GM23248 (cell line): Measurements from ENCODE around the gene SEZ6.

Experiments used
- EZH2 ChIP-seq: fragments of 200-600 bp; sonication (generic); IDR thresholded peaks from 2 replicates; pipeline ENCODE4 v1.6.1; 2018; ENCODE audit warnings: antibody characterized with exemption, mild to moderate bottlenecking; ENCODE audit not compliant: insufficient read depth, poor library complexity, severe bottlenecking
- EZH2phosphoT487 ChIP-seq: fragments of 200-600 bp; sonication (generic); IDR thresholded peaks from 2 replicates; pipeline ENCODE4 v1.6.1; 2018; ENCODE audit warnings: antibody characterized with exemption, moderate library complexity, mild to moderate bottlenecking, low read depth; ENCODE audit not compliant: insufficient read depth

GRCh38 chr17:29051194-29051593 lies 45.4 kb upstream of the SEZ6 start:
- no peak for TF ChIP-seq EZH2
- TF ChIP-seq EZH2phosphoT487, result no peak
